Bronchial smooth muscle cell (primary cell): ENCODE measurements around the gene SIGLEC9. TPM values are rescaled to one million over a fixed set of nuclear protein-coding genes. Genes with fewer than 3 reads are reported as not detected.

Source experiments
- total RNA-seq: library from RNA; depleted of rRNA; stranded (reverse); fragments of >200 nt; gene quantifications from 2 replicates; pipeline ENCODE4 v1.2.1, GENCODE V29; 2014

SIGLEC9 gene
- under 0.01 TPM in 1 of 2 replicates, not detected in the other for total RNA-seq

GRCh38 chr19:51124729-51125128 lies at the start of gene SIGLEC9:
Gene SIGLEC9 (plus strand): TSS chr19:51124906. CDS start chr19:51124975, 69 bp downstream.

GRCh38 chr19:51082611-51083010 lies 42.1 kb upstream of the SIGLEC9 start, which contains the start of gene KLK14:
Gene KLK14 (minus strand): TSS chr19:51082887. CDS start chr19:51082614, 273 bp downstream.

GRCh38 chr19:51108066-51108804 lies 16.5 kb upstream of the SIGLEC9 start, which contains the start of gene CTU1:
Gene CTU1 (minus strand): TSS chr19:51108409. CDS start chr19:51104569, 3,840 bp downstream.

GRCh38 chr19:51142119-51142518 lies 17.4 kb downstream of the SIGLEC9 start, which contains the start of gene SIGLEC7:
Gene SIGLEC7 (plus strand): TSS chr19:51142301. CDS start chr19:51142370, 69 bp downstream.

Other genes starting within 250 kb of the SIGLEC9 start
- not detected in 2 replicates for gene KLK4, start 213.5 kb upstream of the SIGLEC9 start, total RNA-seq
- gene KLK5, start 171.9 kb upstream of the SIGLEC9 start, total RNA-seq, result 0.34 TPM in 1 of 2 replicates, not detected in the other
- gene KLK6, start 155.3 kb upstream of the SIGLEC9 start, total RNA-seq, result not detected in 2 replicates
- gene KLK7, start 141.0 kb upstream of the SIGLEC9 start, total RNA-seq, result not detected in 2 replicates
- not detected in 2 replicates for gene KLK8, start 123.3 kb upstream of the SIGLEC9 start, total RNA-seq
- not detected in 2 replicates for gene KLK10, start 105.2 kb upstream of the SIGLEC9 start, total RNA-seq
- 0.17 TPM in 1 of 2 replicates, not detected in the other for gene KLK11, start 98.3 kb upstream of the SIGLEC9 start, total RNA-seq
- not detected in 2 replicates for gene KLK12, start 89.9 kb upstream of the SIGLEC9 start, total RNA-seq
- gene KLK13, start 59.8 kb upstream of the SIGLEC9 start, total RNA-seq, result not detected in 2 replicates
- not detected in 2 replicates for gene KLK14, start 42.0 kb upstream of the SIGLEC9 start, total RNA-seq
- gene CTU1, start 16.5 kb upstream of the SIGLEC9 start, total RNA-seq, result 2.4 and 4.3 TPM in 2 replicates
- gene SIGLEC7, start 17.4 kb downstream of the SIGLEC9 start, total RNA-seq, result not detected in 2 replicates
- not detected in 2 replicates for gene CD33, start 100.2 kb downstream of the SIGLEC9 start, total RNA-seq
- not detected in 2 replicates for gene SIGLECL1, start 126.2 kb downstream of the SIGLEC9 start, total RNA-seq
- gene IGLON5, start 186.7 kb downstream of the SIGLEC9 start, total RNA-seq, result not detected in 2 replicates
- gene VSIG10L, start 217.2 kb downstream of the SIGLEC9 start, total RNA-seq, result 0.32 and 0.43 TPM in 2 replicates
- gene ETFB, start 241.5 kb downstream of the SIGLEC9 start, total RNA-seq, result 405 and 442 TPM in 2 replicates
- not detected in 2 replicates for gene CLDND2, start 244.1 kb downstream of the SIGLEC9 start, total RNA-seq
- gene NKG7, start 247.7 kb downstream of the SIGLEC9 start, total RNA-seq, result not detected in 2 replicates